GM10266 (cell line): Measurements from ENCODE around the gene SMPD2.

Source experiments
- DNase-seq: peaks from one replicate; pipeline ENCODE4 v3.0.0; 2012; ENCODE audit errors: extremely low spot score
- TF ChIP-seq, protein P1 (sequence below): IDR thresholded peaks from 2 replicates; pipeline ENCODE4 v1.5.1; 2012; ENCODE audit warnings: mild to moderate bottlenecking, low read depth; ENCODE audit not compliant: control insufficient read depth, insufficient read depth; ENCODE audit errors: missing control alignments

The SMPD2 gene

GRCh38 chr6:109454496-109455436, 14.2 kb downstream of the SMPD2 start:
- TF ChIP-seq, protein P1, sequence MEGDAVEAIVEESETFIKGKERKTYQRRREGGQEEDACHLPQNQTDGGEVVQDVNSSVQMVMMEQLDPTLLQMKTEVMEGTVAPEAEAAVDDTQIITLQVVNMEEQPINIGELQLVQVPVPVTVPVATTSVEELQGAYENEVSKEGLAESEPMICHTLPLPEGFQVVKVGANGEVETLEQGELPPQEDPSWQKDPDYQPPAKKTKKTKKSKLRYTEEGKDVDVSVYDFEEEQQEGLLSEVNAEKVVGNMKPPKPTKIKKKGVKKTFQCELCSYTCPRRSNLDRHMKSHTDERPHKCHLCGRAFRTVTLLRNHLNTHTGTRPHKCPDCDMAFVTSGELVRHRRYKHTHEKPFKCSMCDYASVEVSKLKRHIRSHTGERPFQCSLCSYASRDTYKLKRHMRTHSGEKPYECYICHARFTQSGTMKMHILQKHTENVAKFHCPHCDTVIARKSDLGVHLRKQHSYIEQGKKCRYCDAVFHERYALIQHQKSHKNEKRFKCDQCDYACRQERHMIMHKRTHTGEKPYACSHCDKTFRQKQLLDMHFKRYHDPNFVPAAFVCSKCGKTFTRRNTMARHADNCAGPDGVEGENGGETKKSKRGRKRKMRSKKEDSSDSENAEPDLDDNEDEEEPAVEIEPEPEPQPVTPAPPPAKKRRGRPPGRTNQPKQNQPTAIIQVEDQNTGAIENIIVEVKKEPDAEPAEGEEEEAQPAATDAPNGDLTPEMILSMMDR: no peak
- peak; percentile 74 for DNase-seq

GRCh38 chr6:109455437-109456110, 15.1 kb downstream of the SMPD2 start, which contains the start of gene MICAL1:
TSS of gene MICAL1 (minus strand) at chr6:109455772. CDS start at chr6:109454196, 1,576 bp downstream.
- DNase-seq: peak; percentile 84
- TF ChIP-seq, protein P1: peak; percentile 21

GRCh38 chr6:109456111-109456583, 15.6 kb downstream of the SMPD2 start:
- no peak for DNase-seq
- TF ChIP-seq, protein P1: peak; percentile 18

DNA sequence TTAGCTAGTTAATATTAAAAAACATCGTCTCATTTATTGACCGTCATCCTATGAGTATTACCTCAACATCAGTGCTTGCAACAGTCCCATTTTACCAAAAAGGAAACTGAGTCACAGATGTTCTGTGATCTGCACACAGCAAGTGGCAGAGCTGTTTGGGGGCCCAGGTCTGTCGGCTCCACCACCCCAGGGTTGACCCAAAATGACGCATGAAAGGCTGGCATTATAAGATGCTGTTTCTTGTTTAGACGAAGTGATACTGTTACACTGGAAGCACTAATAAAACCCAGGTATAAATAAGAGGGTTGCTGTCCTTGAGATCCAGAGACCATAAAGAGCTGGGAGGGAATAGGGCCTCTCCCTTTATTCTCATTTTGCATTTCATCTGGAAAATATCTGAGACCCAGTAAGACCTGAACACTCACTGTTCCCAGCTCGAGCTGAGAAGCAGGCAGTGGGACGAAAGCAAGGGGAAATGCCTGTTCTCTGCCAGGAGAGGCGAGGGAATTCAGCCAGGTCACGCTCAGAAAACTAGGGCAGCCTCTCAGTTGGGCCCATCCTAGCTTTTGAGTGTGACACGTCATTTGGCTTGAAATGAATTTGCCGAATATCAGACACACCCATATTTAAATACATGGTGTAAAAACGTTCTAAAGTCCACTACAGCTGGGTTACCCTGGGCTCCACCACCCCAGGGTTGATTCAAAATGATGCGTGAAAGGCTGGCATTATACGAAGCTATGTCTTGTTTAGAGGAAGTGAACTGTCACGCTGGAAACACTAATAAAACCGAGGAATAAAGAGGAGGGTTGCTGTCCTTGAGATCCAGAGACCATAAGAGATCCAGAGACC, 16.4 kb downstream of the SMPD2 start:
- TF ChIP-seq, protein P1: no peak
- DNase-seq: no peak

- TF ChIP-seq, protein P1: no peak
- DNase-seq: no peak
These were observed 17.1 kb downstream of the SMPD2 start for GRCh38 chr6:109457562-109457996.

- TF ChIP-seq, protein P1: no peak
- DNase-seq: peak; percentile 71
These were observed 18.4 kb downstream of the SMPD2 start for GRCh38 chr6:109458774-109459531.
